ENCODE results near the gene DOCK10.

DOCK10 gene

GRCh38 chr2:225011585-225011984 lies 30.7 kb downstream of the DOCK10 start:
- no peak for DNase-seq (ENCODE audit: low spot score)

- DNase-seq (ENCODE audit: low spot score), result no peak
Observed at GRCh38 chr2:225010804-225011203, 31.5 kb downstream of the DOCK10 start.

GRCh38 chr2:225009768-225010167 lies 32.5 kb downstream of the DOCK10 start:
- no peak for DNase-seq (ENCODE audit: low spot score)

- DNase-seq (ENCODE audit: low spot score), result no peak
Observed at GRCh38 chr2:225008935-225009334, 33.3 kb downstream of the DOCK10 start.

- no peak for DNase-seq (ENCODE audit: low spot score)
Observed at GRCh38 chr2:225008179-225008856, 34.0 kb downstream of the DOCK10 start.

GRCh38 chr2:225006730-225007129 lies 35.5 kb downstream of the DOCK10 start:
- no peak for DNase-seq (ENCODE audit: low spot score)

- no peak for DNase-seq (ENCODE audit: low spot score)
Observed at GRCh38 chr2:225004597-225004996, 37.7 kb downstream of the DOCK10 start.

GRCh38 chr2:225002656-225003045 lies 39.6 kb downstream of the DOCK10 start:
- DNase-seq (ENCODE audit: low spot score), result no peak

GRCh38 chr2:225002039-225002655 lies 40.1 kb downstream of the DOCK10 start:
- DNase-seq (ENCODE audit: low spot score), result no peak

GRCh38 chr2:224999754-225000153 lies 42.5 kb downstream of the DOCK10 start:
- no peak for DNase-seq (ENCODE audit: low spot score)

GRCh38 chr2:224999321-224999720 lies 42.9 kb downstream of the DOCK10 start:
- DNase-seq (ENCODE audit: low spot score), result no peak

- DNase-seq (ENCODE audit: low spot score), result no peak
Observed at GRCh38 chr2:224997802-224998201, 44.5 kb downstream of the DOCK10 start.

- DNase-seq (ENCODE audit: low spot score), result no peak
Observed at GRCh38 chr2:224995419-224995818, 46.8 kb downstream of the DOCK10 start.

- DNase-seq (ENCODE audit: low spot score), result no peak
Observed at GRCh38 chr2:224994242-224994823, 47.9 kb downstream of the DOCK10 start.

- DNase-seq (ENCODE audit: low spot score), result no peak
Observed at GRCh38 chr2:224990710-224991109, 51.6 kb downstream of the DOCK10 start.

- DNase-seq (ENCODE audit: low spot score), result no peak
Observed at GRCh38 chr2:224987733-224988132, 54.5 kb downstream of the DOCK10 start.

GRCh38 chr2:224986477-224986876 lies 55.8 kb downstream of the DOCK10 start:
- DNase-seq (ENCODE audit: low spot score), result no peak

GRCh38 chr2:224984637-224985036 lies 57.6 kb downstream of the DOCK10 start:
- no peak for DNase-seq (ENCODE audit: low spot score)

GRCh38 chr2:224983712-224984554 lies 58.3 kb downstream of the DOCK10 start:
- DNase-seq (ENCODE audit: low spot score), result no peak

GRCh38 chr2:224982910-224983711 lies 59.2 kb downstream of the DOCK10 start:
- no peak for DNase-seq (ENCODE audit: low spot score)

GRCh38 chr2:224982226-224982625 lies 60.0 kb downstream of the DOCK10 start:
- no peak for DNase-seq (ENCODE audit: low spot score)

All from HuH-7.5 (cell line).